ENCODE results near the gene DOP1A.

- TF ChIP-seq HDGF (IDR thresholded peaks at IDR 0.05; ENCODE audit: borderline replicate concordance) = no peak
- no peak for TF ChIP-seq FOXK2 (IDR thresholded peaks at IDR 0.05)
- TF ChIP-seq SUZ12 (IDR thresholded peaks at IDR 0.05) = no peak
- no peak for TF ChIP-seq FOXA1 (IDR thresholded peaks at IDR 0.05)
- TF ChIP-seq SP1 (IDR thresholded peaks at IDR 0.05) = no peak
- no peak for TF ChIP-seq NFRKB (IDR thresholded peaks at IDR 0.05)
- TF ChIP-seq BHLHE40 (IDR thresholded peaks at IDR 0.05; ENCODE audit: borderline replicate concordance) = no peak
- TF ChIP-seq LEF1 (IDR thresholded peaks at IDR 0.05; ENCODE audit: borderline replicate concordance) = no peak
- TF ChIP-seq CTBP1 (IDR thresholded peaks at IDR 0.05; ENCODE audit: borderline replicate concordance) = no peak
- no peak for TF ChIP-seq ZNF384 (IDR thresholded peaks at IDR 0.05)
Measured at GRCh38 chr6:83092756-83093399, 25.4 kb downstream of the DOP1A start.
